DMS 273 (cell line): ENCODE data around the gene RYR1.
"Not testable (repeated sequence)": the region's sequence is repeated elsewhere in the genome, so short reads cannot be mapped to it uniquely, and the experiment has no call there.

Source experiments
- DNase-seq: peaks from one replicate; lab custom pipeline; 2025; ENCODE audit not compliant: unreplicated experiment; lab: John Stamatoyannopoulos, UW

Gene RYR1

DNA sequence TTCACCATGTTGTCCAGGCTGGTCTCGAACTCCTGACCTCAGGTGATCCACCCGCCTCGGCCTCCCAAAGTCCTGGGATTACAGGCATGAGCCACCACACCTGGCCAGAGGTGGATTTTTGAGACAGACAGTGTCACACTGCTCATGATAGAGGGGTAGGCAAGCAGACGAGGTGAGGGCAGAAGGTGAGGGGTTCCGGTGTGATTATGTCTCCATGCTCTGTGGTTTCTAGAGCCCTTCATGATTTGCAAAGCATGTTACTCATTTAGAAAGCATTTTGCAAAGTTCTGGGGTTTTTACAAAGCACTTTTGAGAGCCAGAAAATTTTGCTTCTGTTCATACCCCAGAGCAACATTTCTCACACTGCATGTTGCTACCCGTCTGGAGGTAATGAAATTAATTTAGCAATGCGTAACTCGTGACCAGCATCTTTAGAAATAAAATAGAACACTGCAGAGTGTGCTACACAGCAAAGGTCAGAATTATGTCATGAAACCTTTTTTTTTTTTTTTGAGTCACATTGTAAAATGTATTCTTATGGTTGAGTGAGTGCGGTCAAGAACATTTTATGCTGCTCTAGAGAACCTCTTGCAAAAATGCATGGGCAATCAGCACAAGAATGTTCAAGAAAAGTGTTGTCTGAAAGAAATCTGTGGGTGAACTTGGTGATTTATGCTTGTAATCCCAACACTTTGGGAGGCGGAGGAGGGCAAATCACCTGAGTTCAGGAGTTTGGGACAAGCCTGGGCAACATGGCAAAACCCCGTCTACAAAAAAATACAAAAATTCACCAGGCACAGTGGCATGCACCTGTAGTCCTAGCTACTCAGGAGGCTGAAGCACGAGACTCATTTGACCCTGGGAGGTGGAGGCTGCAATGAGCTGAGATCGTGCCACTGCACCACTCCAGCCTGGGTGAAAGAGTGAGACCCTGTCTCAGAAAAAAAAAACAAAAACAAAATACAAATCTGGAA is 126.2 kb downstream of the RYR1 start:
- DNase-seq = no peak

DNA sequence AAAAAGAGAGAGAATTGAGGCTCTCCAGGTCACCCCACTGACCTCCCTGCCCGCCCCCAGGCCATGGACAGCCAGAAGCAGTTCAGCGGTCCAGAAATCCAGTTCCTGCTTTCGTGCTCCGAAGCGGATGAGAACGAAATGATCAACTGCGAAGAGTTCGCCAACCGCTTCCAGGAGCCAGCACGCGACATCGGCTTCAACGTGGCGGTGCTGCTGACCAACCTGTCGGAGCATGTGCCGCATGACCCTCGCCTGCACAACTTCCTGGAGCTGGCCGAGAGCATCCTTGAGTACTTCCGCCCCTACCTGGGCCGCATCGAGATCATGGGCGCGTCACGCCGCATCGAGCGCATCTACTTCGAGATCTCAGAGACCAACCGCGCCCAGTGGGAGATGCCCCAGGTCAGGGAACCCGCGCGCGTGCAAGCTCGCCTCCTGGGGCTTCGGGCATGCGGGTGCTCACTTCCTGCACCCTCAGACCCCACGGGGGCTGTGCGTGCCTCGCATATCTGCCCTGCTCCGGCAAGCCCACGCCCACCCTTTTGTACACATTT is 127.6 kb downstream of the RYR1 start:
- no peak for DNase-seq

- no peak for DNase-seq
Observed at GRCh38 chr19:38561658-38562057, 128.2 kb downstream of the RYR1 start.

- DNase-seq = no peak
Observed at GRCh38 chr19:38562096-38562495, 128.6 kb downstream of the RYR1 start.

DNA sequence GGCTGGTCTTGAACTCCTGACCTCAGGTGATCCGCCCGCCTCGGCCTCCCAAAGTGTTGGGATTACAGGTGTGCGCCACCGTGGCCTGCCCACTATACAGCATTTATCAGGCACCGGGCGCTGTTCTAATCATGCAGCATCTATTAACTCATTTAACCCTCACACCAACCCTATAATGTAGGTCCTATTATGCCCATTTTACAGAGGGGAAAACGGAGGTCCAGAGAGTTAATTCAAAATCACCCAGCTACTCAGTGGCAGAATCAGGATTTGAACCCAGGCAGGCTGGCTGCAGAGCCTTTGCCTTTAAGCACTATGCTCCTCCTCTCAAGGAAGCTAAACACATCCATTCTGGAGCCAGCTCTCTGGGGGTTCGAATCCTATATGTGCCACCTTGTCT is 130.0 kb downstream of the RYR1 start:
- DNase-seq = no peak

- peak; percentile 56 for DNase-seq
Observed at GRCh38 chr19:38564981-38565690, 131.6 kb downstream of the RYR1 start.

- no peak for DNase-seq
Observed at GRCh38 chr19:38565691-38566105, 132.2 kb downstream of the RYR1 start.

- peak; percentile 54 for DNase-seq
Observed at GRCh38 chr19:38569368-38569983, 136.0 kb downstream of the RYR1 start.

DNA sequence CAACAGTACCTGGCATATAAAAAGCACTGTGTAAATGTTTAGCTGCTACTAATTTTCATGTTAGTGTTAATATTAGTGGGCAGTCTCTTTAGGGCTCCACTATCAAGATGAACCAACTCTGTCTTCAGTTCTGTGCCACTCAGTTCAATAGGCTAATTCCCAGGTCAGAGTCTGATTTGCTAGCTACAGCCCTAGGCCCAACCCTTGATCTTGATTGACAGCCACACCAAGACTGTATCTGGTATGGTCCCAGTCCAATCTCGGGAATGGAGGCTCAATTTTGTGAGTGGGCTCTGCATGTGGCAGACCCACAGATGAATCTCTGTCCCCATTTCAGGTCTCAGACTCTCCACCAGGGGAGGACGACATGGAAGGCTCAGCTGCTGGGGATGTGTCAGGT is 138.2 kb downstream of the RYR1 start:
- DNase-seq = no peak

- DNase-seq = no peak
Observed at GRCh38 chr19:38577826-38578225, 144.3 kb downstream of the RYR1 start.

GRCh38 chr19:38579304-38579703 is 145.8 kb downstream of the RYR1 start:
- not testable (repeated sequence) for DNase-seq

DNA sequence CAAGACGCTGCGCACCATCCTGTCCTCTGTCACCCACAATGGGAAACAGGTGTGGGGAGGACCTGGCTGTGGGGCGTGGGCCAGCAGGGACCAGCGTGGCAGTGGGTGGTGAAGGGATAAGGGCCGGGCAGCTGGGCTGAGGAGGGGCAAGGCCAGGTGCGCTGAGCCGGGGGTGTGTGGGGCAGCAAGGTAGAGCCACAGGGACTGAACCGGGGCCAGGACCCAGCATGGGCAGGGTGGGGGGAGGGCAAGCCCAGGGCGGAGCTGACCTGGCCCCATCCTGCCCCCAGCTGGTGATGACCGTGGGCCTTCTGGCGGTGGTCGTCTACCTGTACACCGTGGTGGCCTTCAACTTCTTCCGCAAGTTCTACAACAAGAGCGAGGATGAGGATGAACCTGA is 146.6 kb downstream of the RYR1 start:
- DNase-seq = no peak

- DNase-seq = no peak
Observed at GRCh38 chr19:38583219-38583984, 149.9 kb downstream of the RYR1 start.

DNA sequence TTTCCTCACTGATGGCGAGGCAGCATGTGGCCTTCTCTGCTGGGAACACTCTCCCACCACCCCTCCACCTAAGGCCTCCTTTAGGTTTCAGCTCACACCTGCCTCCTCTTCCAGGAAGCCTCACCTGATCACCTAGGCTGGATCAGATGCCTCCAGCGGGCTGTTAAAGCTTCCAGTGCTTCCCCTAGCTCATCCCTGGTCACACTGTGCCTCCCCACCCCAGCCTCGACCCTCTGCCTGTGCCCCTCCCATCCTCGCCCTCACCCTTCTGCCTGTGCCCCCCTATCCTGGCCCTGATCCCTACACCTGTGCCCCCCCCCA is 150.5 kb downstream of the RYR1 start:
- DNase-seq = no peak

GRCh38 chr19:38587562-38587961 is 154.1 kb downstream of the RYR1 start:
- no peak for DNase-seq

DNA sequence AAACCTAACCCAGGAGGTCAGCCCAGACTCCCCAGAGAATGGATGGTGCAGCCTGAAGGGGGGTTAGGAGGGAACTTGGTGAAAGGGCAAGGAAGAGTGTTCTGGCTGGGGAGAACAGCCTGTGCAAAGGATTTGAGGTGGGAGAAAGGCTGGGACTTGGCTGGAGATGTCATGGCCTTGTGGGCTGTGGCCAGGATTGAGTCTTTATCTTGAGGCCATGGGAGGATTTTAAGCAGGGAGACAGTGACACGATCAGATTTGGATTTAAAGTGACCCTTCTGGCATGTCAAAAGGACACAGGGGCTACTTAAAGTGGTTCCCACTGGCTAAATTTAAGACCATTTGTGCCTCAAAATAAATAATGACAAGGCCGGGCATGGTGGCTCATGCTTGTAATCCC is 154.6 kb downstream of the RYR1 start:
- no peak for DNase-seq

DNA sequence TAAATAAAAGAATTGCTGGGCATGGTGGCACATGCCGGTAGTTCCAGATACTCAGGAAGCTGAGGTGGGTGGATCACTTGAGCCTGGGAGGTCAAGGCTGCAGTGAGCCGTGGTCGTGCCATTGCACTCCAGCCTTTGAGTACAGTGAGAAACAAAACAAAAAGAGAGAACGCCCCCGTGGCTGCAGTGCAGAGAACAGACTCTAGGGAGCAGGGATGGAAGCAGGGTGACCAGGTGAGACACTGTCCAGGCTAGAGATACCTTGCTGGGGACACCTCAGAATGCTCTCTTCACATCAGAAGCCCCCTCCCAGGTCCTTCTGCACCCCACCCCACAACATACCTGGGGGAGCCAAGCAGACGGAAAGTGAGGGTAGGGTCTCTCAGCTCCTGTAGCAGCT is 159.4 kb downstream of the RYR1 start:
- no peak for DNase-seq

DNA sequence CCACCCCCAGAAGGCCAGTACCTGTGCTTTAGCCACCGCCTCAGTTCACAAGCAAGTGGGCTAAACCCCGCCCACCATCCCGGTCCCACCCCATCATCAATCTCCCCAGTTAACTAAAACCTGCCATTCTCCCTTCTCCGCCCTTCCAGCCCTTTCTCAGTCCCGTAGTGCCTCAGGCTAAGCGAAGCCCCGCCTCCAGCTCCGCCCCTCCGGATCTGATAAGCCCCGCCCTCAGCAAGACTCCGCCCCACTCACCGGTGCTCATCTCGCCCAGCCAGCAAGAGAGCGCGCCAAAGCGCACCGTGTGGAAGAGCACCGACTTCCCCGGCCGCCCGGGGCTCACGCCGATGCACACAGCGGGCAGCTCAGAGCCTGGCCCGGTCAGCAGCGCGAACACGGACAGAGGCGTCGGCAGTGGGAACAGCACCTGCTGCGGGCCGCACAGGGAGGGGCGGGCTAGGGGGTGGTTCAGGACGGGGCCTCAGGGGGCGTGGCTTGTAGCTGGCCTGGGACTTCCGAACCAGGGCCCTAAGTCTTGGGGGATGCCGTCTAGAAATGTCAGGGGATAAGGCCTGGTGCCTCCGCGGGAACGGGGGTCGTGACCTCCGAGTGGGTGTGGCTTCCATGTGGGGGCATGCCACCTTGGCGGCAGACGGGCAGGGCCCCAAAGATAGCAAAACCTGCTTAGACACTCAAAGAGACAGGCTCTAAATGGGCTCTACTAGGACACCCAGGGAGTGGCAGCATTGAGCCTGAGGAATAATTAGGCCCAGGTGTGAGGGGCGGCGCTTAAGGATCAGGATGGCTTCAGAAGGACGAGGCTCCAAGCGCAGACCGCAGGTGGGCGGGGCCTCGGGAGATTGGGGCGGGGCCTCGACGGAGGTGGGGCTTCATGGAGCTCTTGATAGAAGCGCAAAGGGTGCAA is 162.8 kb downstream of the RYR1 start:
- peak; percentile 72 for DNase-seq

DNA sequence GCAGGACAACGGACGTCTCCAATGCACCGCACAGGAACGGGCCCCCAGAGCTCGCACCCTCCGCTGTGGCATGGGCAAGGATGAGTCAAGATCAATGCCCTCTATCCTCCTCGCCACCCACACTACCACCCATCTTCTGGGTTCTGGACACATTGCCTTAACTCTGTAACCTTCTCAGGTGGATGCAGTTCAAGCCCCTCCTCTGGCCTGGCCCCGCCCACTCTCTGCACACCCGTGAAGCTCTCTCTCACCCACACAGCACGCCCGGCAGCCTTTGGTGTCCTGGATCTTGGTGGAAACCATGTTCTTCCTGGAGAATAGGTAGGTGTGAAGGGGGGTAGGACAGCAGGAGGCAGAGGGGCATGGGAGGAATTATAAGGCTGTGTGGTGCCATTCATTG is 163.6 kb downstream of the RYR1 start:
- DNase-seq = no peak

GRCh38 chr19:38599722-38600121 is 166.2 kb downstream of the RYR1 start:
- DNase-seq = no peak
